ENCODE data around the gene AKAP9. TPM values are rescaled to one million over a fixed set of nuclear protein-coding genes. Genes with fewer than 3 reads are reported as not detected.

The AKAP9 gene
- polyA plus RNA-seq, 1 experiment = 7.4 TPM

- Histone ChIP-seq H3K36me3 (ENCODE audit: control insufficient read depth, insufficient read depth, low read length) (peaks cover 5% of the 10 kb centered on the region), H3K4me3 (ENCODE audit: low read depth, low read length) (no peak overlapping the region), H3K27me3 (ENCODE audit: control insufficient read depth, insufficient read depth, low read length) (no peaks in the 10 kb centered on the region)
- no peak for TF ChIP-seq CTCF (IDR thresholded peaks at IDR 0.05; ENCODE audit: insufficient read depth, low read depth, low read length)
- DNase-seq (ENCODE audit: low read depth) = no peak
- CTCF ChIA-PET = no interaction called here
- POLR2A ChIA-PET = no interaction called here
These were observed 87.6 kb downstream of the AKAP9 start for GRCh38 chr7:92028226-92028625.

GRCh38 chr7:92028686-92029085 is 88.0 kb downstream of the AKAP9 start:
- Histone ChIP-seq H3K36me3 (ENCODE audit: control insufficient read depth, insufficient read depth, low read length) (peaks cover 3% of the 10 kb centered on the region; the same call in 1 of the 2 replicates), H3K4me3 (ENCODE audit: low read depth, low read length) (no peak overlapping the region), H3K27me3 (ENCODE audit: control insufficient read depth, insufficient read depth, low read length) (no peaks in the 10 kb centered on the region)
- no peak for TF ChIP-seq CTCF (IDR thresholded peaks at IDR 0.05; ENCODE audit: insufficient read depth, low read depth, low read length)
- POLR2A ChIA-PET = no interaction called here
- CTCF ChIA-PET = no interaction called here
- DNase-seq (ENCODE audit: low read depth) = no peak

GRCh38 chr7:92034116-92034515 is 93.5 kb downstream of the AKAP9 start:
- Histone ChIP-seq H3K27me3 (ENCODE audit: control insufficient read depth, insufficient read depth, low read length) (no peaks in the 10 kb centered on the region), H3K36me3 (ENCODE audit: control insufficient read depth, insufficient read depth, low read length) (peaks cover 3% of the 10 kb centered on the region; the same call in 1 of the 2 replicates), H3K4me3 (ENCODE audit: low read depth, low read length) (no peak overlapping the region)
- ChIA-PET POLR2A (no interaction called here), CTCF (interaction anchor here (1.0 kb wide), 1 partner anchor 93 kb away, joined by 3 read pairs; the partner anchor contains the start of gene AKAP9)
- DNase-seq (ENCODE audit: low read depth) = no peak
- no peak for TF ChIP-seq CTCF (IDR thresholded peaks at IDR 0.05; ENCODE audit: insufficient read depth, low read depth, low read length)

- H3K4me3 ChIP-seq (ENCODE audit: low read depth, low read length) = no peak overlapping the region
- H3K36me3 ChIP-seq (ENCODE audit: control insufficient read depth, insufficient read depth, low read length) = peaks cover 1% of the 10 kb centered on the region; the same call in 1 of the 2 replicates
- no peak for TF ChIP-seq CTCF (IDR thresholded peaks at IDR 0.05; ENCODE audit: insufficient read depth, low read depth, low read length)
- POLR2A ChIA-PET = no interaction called here
- no peaks in the 10 kb centered on the region for H3K27me3 ChIP-seq (ENCODE audit: control insufficient read depth, insufficient read depth, low read length)
- CTCF ChIA-PET = no interaction called here
- no peak for DNase-seq (ENCODE audit: low read depth)
These were observed 94.9 kb downstream of the AKAP9 start for GRCh38 chr7:92035576-92035975.

- ChIA-PET POLR2A (no interaction called here), CTCF (interaction anchor here (1.2 to 1.8 kb wide), 2 partner anchors 9 to 160 kb away, joined by 3 to 6 read pairs; partner anchors contain the start of gene MTERF1)
- DNase-seq (ENCODE audit: low read depth) = no peak
These were observed 99.2 kb downstream of the AKAP9 start for GRCh38 chr7:92039900-92040299.

More at GRCh38 chr7:92039900-92040299, 99.2 kb downstream of the AKAP9 start:
- H3K27me3 ChIP-seq (ENCODE audit: control insufficient read depth, insufficient read depth, low read length) = no peaks in the 10 kb centered on the region
- no peak overlapping the region for H3K4me3 ChIP-seq (ENCODE audit: low read depth, low read length)
- peaks cover 3% of the 10 kb centered on the region for H3K36me3 ChIP-seq (ENCODE audit: control insufficient read depth, insufficient read depth, low read length)
- TF ChIP-seq CTCF (IDR thresholded peaks at IDR 0.05; ENCODE audit: insufficient read depth, low read depth, low read length) = no peak

Data from BJ (cell line).